IMR-90 (cell line): ENCODE results near the gene TRIM33.

ENCODE experiments used
- BHLHE40 ChIP-seq: fragments of 150-350 bp; IDR thresholded peaks from 2 replicates; pipeline ENCODE4 v1.6.1; 2016; ENCODE audit warnings: mild to moderate bottlenecking, low read depth, low read length
- CEBPB ChIP-seq: IDR thresholded peaks from 2 replicates; pipeline ENCODE4 v1.6.1; 2012; ENCODE audit warnings: low read depth, low read length, improper control_type of control experiment
- FOS ChIP-seq: fragments of 150-350 bp; IDR thresholded peaks from 2 replicates; pipeline ENCODE4 v1.6.1; 2016; ENCODE audit warnings: low read depth, low read length
- MAFK ChIP-seq: IDR thresholded peaks from 2 replicates; pipeline ENCODE4 v1.6.1; 2012; ENCODE audit warnings: low read depth, low read length, improper control_type of control experiment
- POLR2A ChIP-seq: IDR thresholded peaks from 2 replicates; pipeline ENCODE4 v1.6.1; 2012; ENCODE audit warnings: mild to moderate bottlenecking, low read depth, low read length
- RAD21 ChIP-seq: IDR thresholded peaks from 2 replicates; pipeline ENCODE4 v1.6.1; 2012; ENCODE audit warnings: low read length, improper control_type of control experiment
- RCOR1 ChIP-seq: IDR thresholded peaks from 2 replicates; pipeline ENCODE4 v1.6.1; 2012; ENCODE audit warnings: mild to moderate bottlenecking, low read length, improper control_type of control experiment; ENCODE audit not compliant: insufficient replicate concordance
- RFX5 ChIP-seq: IDR thresholded peaks from 2 replicates; pipeline ENCODE4 v1.8.0; 2012; ENCODE audit warnings: low read depth, mild to moderate bottlenecking, low read length, moderate library complexity
- SMC3 ChIP-seq: fragments of 150-350 bp; IDR thresholded peaks from 2 replicates; pipeline ENCODE4 v1.6.1; 2016; ENCODE audit warnings: low read depth, mild to moderate bottlenecking, antibody characterized with exemption, low read length, moderate library complexity
- TF ChIP-seq, protein P1 (sequence below): conservative IDR thresholded peaks from 2 replicates; pipeline ENCODE4 v1.5.1; 2012; ENCODE audit warnings: mild to moderate bottlenecking, low read depth, low read length, improper control_type of control experiment
- TF ChIP-seq, protein P2 (sequence below): fragments of 150-350 bp; IDR thresholded peaks from 2 replicates; pipeline ENCODE4 v1.6.1; 2017; ENCODE audit warnings: mild to moderate bottlenecking, antibody characterized with exemption, low read length, low read depth

DNA sequence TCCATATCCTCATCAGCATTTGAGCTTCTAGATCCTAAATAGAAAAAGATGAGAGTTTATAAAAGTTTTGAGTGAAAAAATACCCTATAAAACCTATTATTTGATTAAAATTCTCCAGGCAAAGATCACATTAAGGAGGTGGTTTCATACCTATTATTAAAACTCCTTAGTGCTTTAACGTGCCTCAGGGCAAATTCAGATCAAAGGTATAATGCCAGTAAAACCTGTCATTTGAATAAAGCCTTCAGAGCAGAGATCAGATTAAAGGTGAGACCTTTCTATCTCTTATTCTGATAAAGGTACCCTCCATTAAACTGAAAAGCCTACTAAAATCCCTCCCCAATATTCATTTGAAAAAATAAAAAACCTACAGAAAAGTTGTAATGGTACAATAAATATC, 34.3 kb upstream of the TRIM33 start:
- TF ChIP-seq BHLHE40 (no peak), POLR2A (no peak), FOS (no peak), RAD21 (no peak), SMC3 (no peak), MAFK (no peak), RFX5 (no peak), CEBPB (no peak), RCOR1 (no peak)
- TF ChIP-seq, protein P1, sequence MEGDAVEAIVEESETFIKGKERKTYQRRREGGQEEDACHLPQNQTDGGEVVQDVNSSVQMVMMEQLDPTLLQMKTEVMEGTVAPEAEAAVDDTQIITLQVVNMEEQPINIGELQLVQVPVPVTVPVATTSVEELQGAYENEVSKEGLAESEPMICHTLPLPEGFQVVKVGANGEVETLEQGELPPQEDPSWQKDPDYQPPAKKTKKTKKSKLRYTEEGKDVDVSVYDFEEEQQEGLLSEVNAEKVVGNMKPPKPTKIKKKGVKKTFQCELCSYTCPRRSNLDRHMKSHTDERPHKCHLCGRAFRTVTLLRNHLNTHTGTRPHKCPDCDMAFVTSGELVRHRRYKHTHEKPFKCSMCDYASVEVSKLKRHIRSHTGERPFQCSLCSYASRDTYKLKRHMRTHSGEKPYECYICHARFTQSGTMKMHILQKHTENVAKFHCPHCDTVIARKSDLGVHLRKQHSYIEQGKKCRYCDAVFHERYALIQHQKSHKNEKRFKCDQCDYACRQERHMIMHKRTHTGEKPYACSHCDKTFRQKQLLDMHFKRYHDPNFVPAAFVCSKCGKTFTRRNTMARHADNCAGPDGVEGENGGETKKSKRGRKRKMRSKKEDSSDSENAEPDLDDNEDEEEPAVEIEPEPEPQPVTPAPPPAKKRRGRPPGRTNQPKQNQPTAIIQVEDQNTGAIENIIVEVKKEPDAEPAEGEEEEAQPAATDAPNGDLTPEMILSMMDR: no peak
- TF ChIP-seq, protein P2, sequence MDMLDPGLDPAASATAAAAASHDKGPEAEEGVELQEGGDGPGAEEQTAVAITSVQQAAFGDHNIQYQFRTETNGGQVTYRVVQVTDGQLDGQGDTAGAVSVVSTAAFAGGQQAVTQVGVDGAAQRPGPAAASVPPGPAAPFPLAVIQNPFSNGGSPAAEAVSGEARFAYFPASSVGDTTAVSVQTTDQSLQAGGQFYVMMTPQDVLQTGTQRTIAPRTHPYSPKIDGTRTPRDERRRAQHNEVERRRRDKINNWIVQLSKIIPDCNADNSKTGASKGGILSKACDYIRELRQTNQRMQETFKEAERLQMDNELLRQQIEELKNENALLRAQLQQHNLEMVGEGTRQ: no peak
